Endodermal cell (in vitro differentiated cells): ENCODE measurements around the gene DCC. TPM values are rescaled to one million over a fixed set of nuclear protein-coding genes. Genes with fewer than 3 reads are reported as not detected.

Source experiments
- DNase-seq: peaks from one replicate; pipeline ENCODE4 v3.0.0-alpha.2; 2017
- H3K27ac ChIP-seq: 2 replicates; pipeline ENCODE4 v1.5.1; 2013; ENCODE audit warnings: mild to moderate bottlenecking, low read depth, low read length, moderate library complexity
- H3K27me3 ChIP-seq: 2 replicates; pipeline ENCODE4 v1.6.1; 2013; ENCODE audit warnings: mild to moderate bottlenecking, low read length, moderate library complexity; ENCODE audit not compliant: insufficient read depth, control insufficient read depth, poor library complexity, severe bottlenecking
- H3K36me3 ChIP-seq: 2 replicates; pipeline ENCODE4 v1.7.0; 2013; ENCODE audit warnings: mild to moderate bottlenecking, low read length, moderate library complexity; ENCODE audit not compliant: control insufficient read depth, insufficient read depth
- H3K4me1 ChIP-seq: one replicate; pipeline ENCODE4 v1.7.0; 2013; ENCODE audit warnings: low read length; ENCODE audit not compliant: control insufficient read depth, insufficient read depth
- H3K4me3 ChIP-seq: 2 replicates; pipeline ENCODE4 v1.5.1; 2013; ENCODE audit warnings: mild to moderate bottlenecking, low read length, moderate library complexity
- H3K9ac ChIP-seq: 2 replicates; pipeline ENCODE4 v1.6.1; 2013; ENCODE audit warnings: mild to moderate bottlenecking, low read length, moderate library complexity; ENCODE audit not compliant: poor library complexity, severe bottlenecking; ENCODE audit errors: extremely low read depth
- H3K9me3 ChIP-seq: 2 replicates; pipeline ENCODE4 v1.6.1; 2013; ENCODE audit warnings: mild to moderate bottlenecking, low read length, moderate library complexity; ENCODE audit not compliant: control insufficient read depth
- H3K27ac Mint-ChIP-seq: 2 replicates; pipeline ENCODE4 v1.8.0; 2020; ENCODE audit warnings: mixed read lengths
- H3K27me3 Mint-ChIP-seq: 2 replicates; pipeline ENCODE4 v1.8.0; 2021; ENCODE audit warnings: mild to moderate bottlenecking, mixed read lengths; ENCODE audit not compliant: insufficient read depth
- H3K36me3 Mint-ChIP-seq: 2 replicates; pipeline ENCODE4 v1.8.0; 2020; ENCODE audit warnings: low read depth, mixed read lengths
- H3K4me1 Mint-ChIP-seq: 2 replicates; pipeline ENCODE4 v1.8.0; 2020; ENCODE audit warnings: mixed read lengths
- H3K4me3 Mint-ChIP-seq: 2 replicates; pipeline ENCODE4 v1.8.0; 2020; ENCODE audit warnings: mild to moderate bottlenecking, moderate library complexity, mixed read lengths
- H3K9me3 Mint-ChIP-seq: 2 replicates; pipeline ENCODE4 v1.8.0; 2020; ENCODE audit warnings: mild to moderate bottlenecking, mixed read lengths
- CTCF ChIP-seq: fragments of 200-600 bp; sonication (generic); conservative IDR thresholded peaks from 2 replicates; pipeline ENCODE4 v1.5.0; 2021; ENCODE audit warnings: antibody characterized with exemption, mild to moderate bottlenecking
- WGBS, 2 experiments: methylation state at CpG; one replicate each; pipeline versions ENCODE4 v1.1.5 to v1.1.7; 2013; ENCODE audit warnings: missing lambda C conversion rate in 2 of 2, mixed read lengths in 1 of 2; ENCODE audit not compliant: insufficient coverage in 1 of 2, insufficient read length in 1 of 2; 5-methylcytosine and 5-hydroxymethylcytosine counted together
- total RNA-seq, 2 donors: library from RNA; stranded (reverse); fragmentation: NEBNext Ultra II Directional in 1 of 2; extraction: Animal tissue kit (Norgen Biotek cat#: 25700) in 1 of 2; gene quantifications; 2 replicates in 1 of 2; 3 replicates in 1 of 2; pipeline ENCODE4 v1.2.1, GENCODE V29; 2021

DCC gene
- total RNA-seq, 2 donors from 2014 or later, result 0.77 to 0.97 TPM

GRCh38 chr18:52367953-52368742, 28.2 kb downstream of the DCC start:
- no peak for DNase-seq
- Mint-ChIP-seq H3K9me3 (peaks cover 10% of the 10 kb centered on the region), H3K36me3 (no peaks in the 10 kb centered on the region), H3K27ac (no peak overlapping the region), H3K4me1 (peaks cover 6% of the 10 kb centered on the region), H3K4me3 (no peak overlapping the region), H3K27me3 (peaks cover 56% of the 10 kb centered on the region)
- no peak overlapping the region for H3K4me3 ChIP-seq
- no peak for TF ChIP-seq CTCF
- peaks cover 56% of the 10 kb centered on the region for H3K27me3 ChIP-seq
- WGBS, 2 experiments, result 93 to 100% methylated on average over 2 to 3 of the region's 3 CpGs
- H3K9me3 ChIP-seq, result no peaks in the 10 kb centered on the region
- H3K36me3 ChIP-seq, result no peaks in the 10 kb centered on the region
- H3K4me1 ChIP-seq, result no peaks in the 10 kb centered on the region
- no peak overlapping the region for H3K9ac ChIP-seq
- no peak overlapping the region for H3K27ac ChIP-seq

GRCh38 chr18:52370841-52371240, 30.8 kb downstream of the DCC start:
- H3K27ac ChIP-seq, result no peak overlapping the region
- no peak overlapping the region for H3K4me3 Mint-ChIP-seq
- H3K9ac ChIP-seq, result no peak overlapping the region
- H3K36me3 Mint-ChIP-seq, result no peaks in the 10 kb centered on the region
- no peak for DNase-seq
- no peaks in the 10 kb centered on the region for H3K36me3 ChIP-seq
- H3K4me3 ChIP-seq, result no peak overlapping the region
- H3K9me3 ChIP-seq, result no peaks in the 10 kb centered on the region
- H3K27me3 Mint-ChIP-seq, result peaks cover 50% of the 10 kb centered on the region
- 96 to 100% methylated on average over 2 of the region's 2 CpGs for WGBS, 2 experiments
- peaks cover 6% of the 10 kb centered on the region for H3K4me1 Mint-ChIP-seq
- H3K9me3 Mint-ChIP-seq, result peaks cover 10% of the 10 kb centered on the region
- H3K27ac Mint-ChIP-seq, result no peak overlapping the region
- H3K27me3 ChIP-seq, result peaks cover 49% of the 10 kb centered on the region
- H3K4me1 ChIP-seq, result no peaks in the 10 kb centered on the region
- no peak for TF ChIP-seq CTCF

- no peaks in the 10 kb centered on the region for H3K9me3 ChIP-seq
- H3K4me3 Mint-ChIP-seq, result no peak overlapping the region
- no peak for TF ChIP-seq CTCF
- no peak overlapping the region for H3K4me3 ChIP-seq
- H3K27me3 Mint-ChIP-seq, result peaks cover 17% of the 10 kb centered on the region
- H3K36me3 ChIP-seq, result no peaks in the 10 kb centered on the region
- no peak for DNase-seq
- no peaks in the 10 kb centered on the region for H3K9me3 Mint-ChIP-seq
- no peak overlapping the region for H3K9ac ChIP-seq
- peaks cover 17% of the 10 kb centered on the region for H3K27me3 ChIP-seq
- H3K27ac Mint-ChIP-seq, result no peak overlapping the region
- H3K36me3 Mint-ChIP-seq, result no peaks in the 10 kb centered on the region
- H3K4me1 ChIP-seq, result no peaks in the 10 kb centered on the region
- H3K4me1 Mint-ChIP-seq, result no peaks in the 10 kb centered on the region
- no peak overlapping the region for H3K27ac ChIP-seq
- 89% methylated on average over 1 of the region's 1 CpG; no CpG with 5 or more reads in 1 of the 2 experiments for WGBS, 2 experiments
These were observed 36.1 kb downstream of the DCC start for GRCh38 chr18:52376104-52376503.
